ENCODE data around the gene STC2.

- TF ChIP-seq EZH2 (IDR thresholded peaks at IDR 0.05): no peak
- TF ChIP-seq POLR2AphosphoS5 (IDR thresholded peaks at IDR 0.05; ENCODE audit: borderline replicate concordance, low read depth, low read length): no peak
- TF ChIP-seq FOXP2 (optimal IDR thresholded peaks at IDR 0.05; ENCODE audit: control extremely low read depth, extremely low read length, insufficient read depth): no peak
Observed at GRCh38 chr5:173271419-173271818, 56.8 kb downstream of the STC2 start.
